Breast epithelium (tissue), 4 donors: ENCODE measurements around the gene SNCB. TPM values are rescaled to one million over a fixed set of nuclear protein-coding genes. Genes with fewer than 3 reads are reported as not detected.

Source experiments
- DNase-seq, 2 donors: peaks; one replicate each; pipeline ENCODE4 v3.0.0-alpha.2; 2019; ENCODE audit warnings: low spot score in 2 of 2
- H3K27ac ChIP-seq, 2 donors: fragments of 200-600 bp; sonication (generic) in 1 of 2; one replicate each; pipeline ENCODE4 v1.5.1; 2016 to 2019; ENCODE audit warnings: mild to moderate bottlenecking in 1 of 2
- H3K27me3 ChIP-seq, 2 donors: fragments of 200-600 bp; sonication (generic) in 1 of 2; one replicate each; pipeline versions ENCODE4 v1.5.1 to v1.6.0; 2017 to 2019; ENCODE audit warnings: control low read depth in 1 of 2, mild to moderate bottlenecking in 1 of 2
- H3K36me3 ChIP-seq: fragments of 200-600 bp; one replicate; pipeline ENCODE4 v1.5.1; 2019
- H3K4me1 ChIP-seq, 2 donors: fragments of 200-600 bp; sonication (generic); one replicate each; pipeline ENCODE4 v1.5.1; 2016 to 2019; ENCODE audit warnings: control low read depth in 1 of 2
- H3K4me3 ChIP-seq, 3 donors: fragments of 200-600 bp; sonication (generic); 1 replicate in 2 of 3; 2 replicates in 1 of 3; pipeline ENCODE4 v1.5.1; 2016 to 2019; ENCODE audit warnings: mild to moderate bottlenecking in 3 of 3, moderate library complexity in 2 of 3
- H3K9me3 ChIP-seq, 2 donors: fragments of 200-600 bp; sonication (generic) in 1 of 2; one replicate each; pipeline ENCODE4 v1.5.1; 2016 to 2019; ENCODE audit warnings: control low read depth in 1 of 2
- POLR2A ChIP-seq: fragments of 450-650 bp; IDR thresholded peaks from one replicate; pipeline ENCODE4 v1.6.1; 2016; ENCODE audit warnings: antibody characterized with exemption, mild to moderate bottlenecking, moderate library complexity
- POLR2AphosphoS5 ChIP-seq, 3 donors: sonication (generic); formaldehyde crosslinking; IDR thresholded peaks; one replicate each; pipeline ENCODE4 v1.6.1; 2017; ENCODE audit warnings: antibody characterized with exemption in 3 of 3
- intact Hi-C: fragments of 100-400 bp; cut with DNase I; formaldehyde crosslinking; loops from one replicate; pipeline ENCODE4 v1.15.1; 2023; ENCODE audit warnings: low total_unique reads
- total RNA-seq, 3 donors: library from RNA; depleted of rRNA; stranded (reverse); fragments of >200 nt; gene quantifications; one replicate each; pipeline ENCODE4 v1.1.0, GENCODE V29; 2016
- TF ChIP-seq, protein P1 (sequence below), 3 donors: fragments of 450-650 bp; IDR thresholded peaks; one replicate each; pipeline ENCODE4 v1.5.1; 2016 to 2017; ENCODE audit warnings: antibody characterized with exemption in 3 of 3, mild to moderate bottlenecking in 3 of 3, moderate library complexity in 3 of 3

The SNCB gene
- total RNA-seq, 3 donors from 2014 or later, result not detected

DNA sequence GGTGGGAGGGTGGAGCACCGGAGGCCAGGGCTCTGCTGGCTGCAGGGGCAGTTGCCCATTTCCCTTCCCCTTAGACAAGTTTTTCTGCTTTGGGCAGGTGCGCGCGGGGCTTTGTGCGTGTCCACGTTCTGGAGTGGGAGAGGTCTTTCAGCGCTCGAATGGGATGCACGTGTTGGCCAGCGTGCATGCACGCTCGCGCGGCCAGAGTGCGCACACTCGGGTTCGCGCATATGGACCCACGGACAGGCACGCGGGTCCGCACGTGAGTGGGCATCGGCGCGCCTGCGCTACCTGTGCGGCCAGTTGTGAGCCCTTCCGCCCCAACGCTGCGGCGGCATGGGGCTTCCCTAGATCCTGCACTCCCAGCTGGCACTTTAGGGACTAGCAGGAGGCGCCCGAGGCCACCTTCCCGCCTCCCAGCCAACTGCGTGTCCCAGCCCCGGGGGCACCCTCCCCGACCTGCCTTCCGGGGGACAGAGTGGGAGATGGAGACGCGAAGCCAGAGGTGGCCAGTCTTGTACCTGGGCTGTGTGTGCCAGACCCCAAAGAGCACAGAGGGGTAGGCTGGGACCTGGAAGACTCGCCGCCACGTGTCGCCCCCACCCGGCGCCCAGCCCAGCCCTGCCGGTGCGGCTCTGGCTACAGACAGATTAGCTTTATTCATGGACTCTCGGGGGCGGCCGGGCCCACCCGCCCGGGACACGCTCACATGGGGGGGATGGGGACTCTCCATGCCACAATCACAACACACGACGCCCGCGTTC, 10.6 kb downstream of the SNCB start:
- Histone ChIP-seq H3K9me3 (no peaks in the 10 kb centered on the region), H3K27me3 (peaks cover 17 to 84% of the 10 kb centered on the region in 2 donors), H3K36me3 (no peaks in the 10 kb centered on the region), H3K4me3 (peak overlapping the region in 2 of 3 donors; percentile 7 to 48), H3K27ac (no peak overlapping the region), H3K4me1 (peaks cover 0 to 11% of the 10 kb centered on the region in 2 donors)
- TF ChIP-seq POLR2AphosphoS5 (IDR thresholded peaks at IDR 0.05) (no peak), POLR2A (no peak)
- TF ChIP-seq, protein P1, sequence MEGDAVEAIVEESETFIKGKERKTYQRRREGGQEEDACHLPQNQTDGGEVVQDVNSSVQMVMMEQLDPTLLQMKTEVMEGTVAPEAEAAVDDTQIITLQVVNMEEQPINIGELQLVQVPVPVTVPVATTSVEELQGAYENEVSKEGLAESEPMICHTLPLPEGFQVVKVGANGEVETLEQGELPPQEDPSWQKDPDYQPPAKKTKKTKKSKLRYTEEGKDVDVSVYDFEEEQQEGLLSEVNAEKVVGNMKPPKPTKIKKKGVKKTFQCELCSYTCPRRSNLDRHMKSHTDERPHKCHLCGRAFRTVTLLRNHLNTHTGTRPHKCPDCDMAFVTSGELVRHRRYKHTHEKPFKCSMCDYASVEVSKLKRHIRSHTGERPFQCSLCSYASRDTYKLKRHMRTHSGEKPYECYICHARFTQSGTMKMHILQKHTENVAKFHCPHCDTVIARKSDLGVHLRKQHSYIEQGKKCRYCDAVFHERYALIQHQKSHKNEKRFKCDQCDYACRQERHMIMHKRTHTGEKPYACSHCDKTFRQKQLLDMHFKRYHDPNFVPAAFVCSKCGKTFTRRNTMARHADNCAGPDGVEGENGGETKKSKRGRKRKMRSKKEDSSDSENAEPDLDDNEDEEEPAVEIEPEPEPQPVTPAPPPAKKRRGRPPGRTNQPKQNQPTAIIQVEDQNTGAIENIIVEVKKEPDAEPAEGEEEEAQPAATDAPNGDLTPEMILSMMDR (IDR thresholded peaks at IDR 0.05), result no peak
- no peak for DNase-seq
- intact Hi-C loops, result no loop called here

DNA sequence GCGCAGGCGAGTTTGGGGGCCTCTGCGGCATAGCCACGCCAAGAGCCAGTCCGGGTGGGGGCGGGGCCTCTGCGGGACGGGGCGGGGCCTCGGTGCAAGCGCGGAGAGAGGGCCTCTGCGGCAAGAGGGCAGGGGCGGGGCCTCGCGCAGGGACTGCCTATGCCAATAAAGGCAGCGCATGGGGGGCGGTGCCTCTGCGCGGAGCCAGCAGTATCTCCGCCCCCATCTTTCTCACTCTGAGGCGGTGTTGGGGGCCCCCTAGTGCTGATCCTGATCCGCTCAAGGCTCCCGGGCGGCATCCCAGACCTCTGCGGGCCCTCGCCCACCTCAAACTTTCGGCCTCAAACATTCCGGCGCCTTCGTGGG, 11.1 kb downstream of the SNCB start:
- H3K9me3 ChIP-seq, result no peaks in the 10 kb centered on the region
- peaks cover 0 to 11% of the 10 kb centered on the region in 2 donors for H3K4me1 ChIP-seq
- peaks cover 17 to 84% of the 10 kb centered on the region in 2 donors for H3K27me3 ChIP-seq
- no peaks in the 10 kb centered on the region for H3K36me3 ChIP-seq
- DNase-seq, result peak in 1 of 2 donors; percentile 23
- TF ChIP-seq POLR2A (no peak), POLR2AphosphoS5 (IDR thresholded peaks at IDR 0.05) (no peak)
- TF ChIP-seq, protein P1 (IDR thresholded peaks at IDR 0.05), result no peak
- no peak overlapping the region for H3K27ac ChIP-seq
- H3K4me3 ChIP-seq, result peak overlapping the region in 2 of 3 donors; percentile 7 to 48
- intact Hi-C loops, result no loop called here

DNA sequence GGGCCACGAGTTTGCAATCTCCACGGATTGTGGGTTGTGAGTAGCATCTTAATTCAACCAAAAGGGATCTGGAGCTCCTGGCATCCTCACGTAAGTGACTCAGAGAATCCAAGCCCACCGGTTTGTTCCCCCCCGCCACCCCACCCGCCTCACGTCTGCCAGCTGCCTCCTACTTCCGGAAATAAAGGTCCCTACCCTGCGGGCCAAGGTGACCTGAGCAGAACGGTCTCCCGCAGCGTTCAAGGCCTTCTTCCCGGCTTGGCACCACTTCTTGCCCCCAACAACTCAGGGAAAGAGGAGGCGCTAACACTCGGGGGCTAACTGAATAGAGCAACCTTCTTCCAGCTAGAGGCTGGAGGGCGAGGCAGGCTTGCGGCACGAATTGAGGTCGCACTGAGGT, 11.6 kb downstream of the SNCB start:
- peaks cover 17 to 80% of the 10 kb centered on the region in 2 donors for H3K27me3 ChIP-seq
- intact Hi-C loops, result no loop called here

DNA sequence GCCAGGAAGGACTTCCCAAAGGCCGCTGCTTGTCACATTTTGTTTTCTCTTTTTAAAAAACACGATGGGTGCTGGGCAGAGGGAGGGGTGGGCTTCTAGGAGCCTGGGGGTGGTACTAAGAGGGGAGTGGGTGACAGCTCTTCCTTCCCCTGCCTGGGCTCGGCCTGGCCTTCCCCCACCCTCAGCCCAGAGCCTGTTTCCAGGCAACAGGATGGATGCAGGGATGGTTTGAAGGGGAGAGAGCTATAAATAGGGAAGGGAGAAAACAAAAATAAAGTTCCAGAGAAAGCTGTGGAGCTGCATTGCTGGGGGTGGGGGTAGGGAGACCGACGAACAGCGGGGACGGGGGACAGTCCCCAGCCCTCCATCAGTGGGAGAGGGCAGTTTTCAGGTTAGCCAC, 13.8 kb downstream of the SNCB start:
- no peaks in the 10 kb centered on the region for H3K9me3 ChIP-seq
- H3K4me3 ChIP-seq, result no peak overlapping the region
- peaks cover 0 to 11% of the 10 kb centered on the region in 2 donors for H3K4me1 ChIP-seq
- TF ChIP-seq POLR2A (no peak), POLR2AphosphoS5 (IDR thresholded peaks at IDR 0.05) (no peak)
- TF ChIP-seq, protein P1 (IDR thresholded peaks at IDR 0.05), result no peak
- H3K36me3 ChIP-seq, result no peaks in the 10 kb centered on the region
- intact Hi-C loops, result no loop called here
- DNase-seq, result no peak
- H3K27me3 ChIP-seq, result peaks cover 17 to 72% of the 10 kb centered on the region in 2 donors
- H3K27ac ChIP-seq, result no peak overlapping the region

More for the DNA sequence above, 11.6 kb downstream of the SNCB start:
- peak overlapping the region in 1 of 3 donors; percentile 48 for H3K4me3 ChIP-seq
- TF ChIP-seq, protein P1 (IDR thresholded peaks at IDR 0.05), result no peak
- TF ChIP-seq POLR2AphosphoS5 (IDR thresholded peaks at IDR 0.05) (no peak), POLR2A (no peak)
- H3K9me3 ChIP-seq, result no peaks in the 10 kb centered on the region
- H3K27ac ChIP-seq, result no peak overlapping the region
- no peak for DNase-seq
- peaks cover 0 to 11% of the 10 kb centered on the region in 2 donors for H3K4me1 ChIP-seq
- no peaks in the 10 kb centered on the region for H3K36me3 ChIP-seq

DNA sequence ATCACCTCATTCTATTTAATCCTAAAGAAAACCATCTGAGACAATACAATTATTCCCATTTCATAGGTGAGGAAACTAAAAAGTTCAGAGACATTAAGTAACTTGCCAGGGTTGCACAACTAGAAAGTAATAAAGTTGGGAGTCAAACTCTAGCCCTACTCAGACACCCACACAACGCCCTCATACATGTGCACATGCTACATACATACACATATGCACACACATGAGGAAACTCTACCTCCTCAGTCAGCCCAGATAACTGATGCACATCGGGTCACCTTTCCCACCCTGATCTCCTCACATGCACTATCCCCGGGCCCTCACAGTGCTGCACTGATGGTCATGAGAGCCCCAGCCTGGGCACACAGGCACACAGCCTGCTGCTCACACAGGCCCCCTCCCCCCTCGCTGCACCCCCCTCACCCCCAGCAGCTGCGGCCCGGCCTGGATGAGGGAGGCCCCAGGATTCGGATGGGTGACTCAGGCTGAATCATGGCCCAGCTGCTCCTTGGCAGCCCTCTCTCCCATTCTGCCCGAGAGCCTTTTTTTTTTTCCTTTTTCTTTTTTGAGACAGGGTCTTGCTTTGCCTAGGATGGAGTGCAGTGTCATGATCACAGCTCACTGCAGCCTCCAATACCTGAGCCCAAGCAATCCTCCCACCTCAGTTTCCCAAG, 15.4 kb downstream of the SNCB start:
- peaks cover 12 to 56% of the 10 kb centered on the region in 2 donors for H3K27me3 ChIP-seq
- H3K27ac ChIP-seq, result no peak overlapping the region
- no peak overlapping the region for H3K4me3 ChIP-seq
- intact Hi-C loops, result no loop called here
- no peaks in the 10 kb centered on the region for H3K9me3 ChIP-seq
- H3K36me3 ChIP-seq, result no peaks in the 10 kb centered on the region
- TF ChIP-seq POLR2A (no peak), POLR2AphosphoS5 (IDR thresholded peaks at IDR 0.05) (no peak)
- TF ChIP-seq, protein P1 (IDR thresholded peaks at IDR 0.05), result no peak
- no peak for DNase-seq
- H3K4me1 ChIP-seq, result peaks cover 4 to 11% of the 10 kb centered on the region in 2 donors
